ENCODE results near the gene TUBA1B. TPM values are rescaled to one million over a fixed set of nuclear protein-coding genes. Genes with fewer than 3 reads are reported as not detected.

Gene TUBA1B
- total and polyA plus RNA-seq, 2 of the 13 experiments (the other 11 are each of a cell fraction or from before 2014, with no cell fraction given): 1,275 to 1,353 TPM

DNA sequence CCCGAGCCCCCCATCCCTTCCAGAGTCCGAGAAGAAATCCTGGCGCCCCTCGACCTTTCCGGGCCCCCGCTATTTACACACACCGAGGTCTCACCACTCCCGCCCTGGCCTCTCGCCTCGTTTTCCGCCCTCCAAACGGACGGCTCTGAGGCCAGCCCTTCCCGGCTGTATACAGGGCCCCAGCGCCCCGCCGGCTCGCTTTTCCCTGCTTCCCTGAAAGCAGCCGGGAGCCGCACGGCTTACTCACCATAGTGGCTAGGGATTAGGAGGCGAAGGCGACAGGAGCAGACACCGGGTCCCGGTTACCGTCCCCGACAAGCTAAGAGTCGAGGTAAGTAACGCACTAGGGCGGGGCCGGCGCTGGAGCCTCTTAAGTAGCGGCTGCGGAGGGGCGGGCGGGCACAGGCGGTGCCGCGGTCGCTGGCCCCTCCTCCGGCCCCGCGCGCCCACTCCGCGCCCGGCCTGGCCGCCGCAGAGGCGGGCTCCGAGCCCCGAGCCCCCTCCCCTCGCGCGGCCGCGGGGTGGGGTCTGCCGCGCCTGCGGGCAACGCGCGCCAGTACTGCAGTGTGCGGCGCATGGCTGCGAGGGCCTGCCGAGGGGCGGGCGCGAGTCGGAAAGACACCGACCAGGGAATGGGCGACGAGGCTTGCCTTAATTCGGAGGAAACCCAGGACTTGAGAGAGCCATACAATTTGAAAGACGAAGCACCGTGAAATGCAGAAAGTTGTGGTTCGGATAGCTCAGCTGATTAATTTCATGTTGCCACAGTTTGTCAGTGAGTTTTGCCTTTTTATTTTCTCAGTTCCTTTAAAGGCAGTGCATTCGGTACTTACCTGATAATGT lies at the start of gene TUBA1B (continued):
- TF ChIP-seq AKNA (CRISPR knock-in tag; IDR thresholded peaks at IDR 0.05; ENCODE audit: borderline replicate concordance) (no peak), ZFP62 (CRISPR knock-in tag; IDR thresholded peaks at IDR 0.05) (no peak), ZMYM3 (CRISPR knock-in tag; IDR thresholded peaks at IDR 0.05) (peak; percentile 7; the same call in 1 of the 2 replicates), GLI4 (CRISPR knock-in tag; IDR thresholded peaks at IDR 0.05; ENCODE audit: borderline replicate concordance) (no peak), EZH2 (conservative IDR thresholded peaks at IDR 0.05; ENCODE audit: low read depth, low read length) (no peak), ZFX (CRISPR knock-in tag; IDR thresholded peaks at IDR 0.05; ENCODE audit: low read depth) (peak; percentile 70), ZNF136 (CRISPR knock-in tag; IDR thresholded peaks at IDR 0.05; ENCODE audit: low read depth) (no peak), TEAD2 (CRISPR knock-in tag; IDR thresholded peaks at IDR 0.05) (no peak), ZUFSP (CRISPR knock-in tag; IDR thresholded peaks at IDR 0.05; ENCODE audit: borderline replicate concordance) (no peak), SALL1 (CRISPR knock-in tag; IDR thresholded peaks at IDR 0.05) (peak; percentile 85; the same call in 1 of the 2 replicates), MXD4 (CRISPR knock-in tag; IDR thresholded peaks at IDR 0.05) (peak; percentile 81), CHCHD3 (CRISPR knock-in tag; IDR thresholded peaks at IDR 0.05) (no peak), ZNF230 (CRISPR knock-in tag; IDR thresholded peaks at IDR 0.05) (no peak), HBP1 (CRISPR knock-in tag; IDR thresholded peaks at IDR 0.05; ENCODE audit: low read depth) (peak; percentile 55; the same call in 1 of the 2 replicates), GATAD1 (CRISPR knock-in tag; IDR thresholded peaks at IDR 0.05) (0 out of 2 replicates have a peak, but pooled peaks have one; percentile 56), KDM2A (CRISPR knock-in tag; IDR thresholded peaks at IDR 0.05; ENCODE audit: borderline replicate concordance, low read depth) (peak; percentile 16; the same call in 1 of the 2 replicates), ZNF558 (CRISPR knock-in tag; IDR thresholded peaks at IDR 0.05; ENCODE audit: borderline replicate concordance) (no peak; the same call in 1 of the 2 replicates), ZNF75D (CRISPR knock-in tag; IDR thresholded peaks at IDR 0.05; ENCODE audit: borderline replicate concordance) (no peak)
